Measurements from ENCODE around the gene C2.

Gene C2

GRCh38 chr6:31954511-31954910, 27.0 kb downstream of the C2 start:
- DNase-seq (ENCODE audit: low read depth in 2 of 3, low spot score in 1 of 3), result no peak

GRCh38 chr6:31956796-31957195, 29.3 kb downstream of the C2 start:
- DNase-seq (ENCODE audit: low read depth in 2 of 3, low spot score in 1 of 3), result no peak

GRCh38 chr6:31958412-31958740, 30.9 kb downstream of the C2 start:
- DNase-seq (ENCODE audit: low read depth in 2 of 3, low spot score in 1 of 3), result no peak

- peak; percentile 97 to 98 (median 98) for DNase-seq (ENCODE audit: low read depth in 2 of 3, low spot score in 1 of 3)
Measured at GRCh38 chr6:31958741-31959739, 31.5 kb downstream of the C2 start, which contains the start of the genes NELFE and SKIC2. Gene NELFE (minus strand): TSS chr6:31958971. CDS start chr6:31958446, 525 bp downstream. Gene SKIC2 (plus strand): TSS chr6:31959175. CDS start chr6:31959193, 18 bp downstream.

GRCh38 chr6:31961616-31962015, 34.1 kb downstream of the C2 start:
- DNase-seq (ENCODE audit: low read depth in 2 of 3, low spot score in 1 of 3), result no peak

- no peak for DNase-seq (ENCODE audit: low read depth in 2 of 3, low spot score in 1 of 3)
Measured at GRCh38 chr6:31963921-31964320, 36.4 kb downstream of the C2 start.

- no peak for DNase-seq (ENCODE audit: low read depth in 2 of 3, low spot score in 1 of 3)
Measured at GRCh38 chr6:31965700-31966099, 38.2 kb downstream of the C2 start.

GRCh38 chr6:31966506-31966905, 39.0 kb downstream of the C2 start:
- no peak for DNase-seq (ENCODE audit: low read depth in 2 of 3, low spot score in 1 of 3)

- no peak for DNase-seq (ENCODE audit: low read depth in 2 of 3, low spot score in 1 of 3)
Measured at GRCh38 chr6:31966997-31967925, 39.7 kb downstream of the C2 start.

GRCh38 chr6:31967926-31968320, 40.4 kb downstream of the C2 start:
- no peak for DNase-seq (ENCODE audit: low read depth in 2 of 3, low spot score in 1 of 3)

GRCh38 chr6:31968326-31968725, 40.8 kb downstream of the C2 start:
- DNase-seq (ENCODE audit: low read depth in 2 of 3, low spot score in 1 of 3), result no peak

- no peak for DNase-seq (ENCODE audit: low read depth in 2 of 3, low spot score in 1 of 3)
Measured at GRCh38 chr6:31968791-31969711, 41.5 kb downstream of the C2 start.

- no peak for DNase-seq (ENCODE audit: low read depth in 2 of 3, low spot score in 1 of 3)
Measured at GRCh38 chr6:31969712-31970603, 42.4 kb downstream of the C2 start.

GRCh38 chr6:31970604-31971271, 43.2 kb downstream of the C2 start:
- no peak for DNase-seq (ENCODE audit: low read depth in 2 of 3, low spot score in 1 of 3)

- DNase-seq (ENCODE audit: low read depth in 2 of 3, low spot score in 1 of 3), result no peak
Measured at GRCh38 chr6:31971279-31971992, 43.9 kb downstream of the C2 start.

- DNase-seq (ENCODE audit: low read depth in 2 of 3, low spot score in 1 of 3), result peak; percentile 95 to 98 (median 98)
Measured at GRCh38 chr6:31971993-31972708, 44.6 kb downstream of the C2 start, which contains the start of gene DXO. Gene DXO (minus strand): TSS chr6:31972138. CDS start chr6:31971675, 463 bp downstream.

GRCh38 chr6:31972709-31973350, 45.3 kb downstream of the C2 start:
- no peak for DNase-seq (ENCODE audit: low read depth in 2 of 3, low spot score in 1 of 3)

All from stimulated activated CD4-positive, alpha-beta T cell treated with anti-CD3 and anti-CD28 coated beads, Interleukin-12 subunit alpha, Interleukin-12 subunit beta, amount 100 ng/mL, for 48 hours (primary cell).